HCEC 1CT (cell line): Measurements from ENCODE around the gene CASP8AP2.
A peak's percentile ranks its signal among the peaks of the same experiment; 100 is the strongest.
"Not testable (repeated sequence)": the region's sequence is repeated elsewhere in the genome, so short reads cannot be mapped to it uniquely, and the experiment has no call there.

Experiments used
- DNase-seq: peaks from one replicate; pipeline ENCODE4 v3.0.0-alpha.2; 2017

CASP8AP2 gene

DNA sequence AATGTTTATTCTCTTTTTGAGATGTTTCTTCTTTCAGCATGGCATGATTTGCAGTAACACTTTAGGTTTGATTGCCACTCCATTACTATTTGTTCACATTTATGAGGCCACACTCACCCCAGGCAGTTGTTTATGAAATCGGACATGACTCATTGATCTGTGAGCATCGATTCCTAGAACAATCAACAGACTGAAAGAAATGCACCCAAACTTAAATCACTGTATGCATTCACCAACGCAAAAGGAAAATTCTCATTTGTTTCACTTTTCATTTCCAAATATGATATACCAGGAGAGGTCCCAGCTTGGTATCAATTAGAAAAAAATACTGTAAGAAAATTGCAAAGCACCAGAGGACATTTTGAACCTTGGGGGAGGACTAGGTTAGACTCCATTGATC is 59.2 kb downstream of the CASP8AP2 start:
- peak; percentile 35 for DNase-seq

DNA sequence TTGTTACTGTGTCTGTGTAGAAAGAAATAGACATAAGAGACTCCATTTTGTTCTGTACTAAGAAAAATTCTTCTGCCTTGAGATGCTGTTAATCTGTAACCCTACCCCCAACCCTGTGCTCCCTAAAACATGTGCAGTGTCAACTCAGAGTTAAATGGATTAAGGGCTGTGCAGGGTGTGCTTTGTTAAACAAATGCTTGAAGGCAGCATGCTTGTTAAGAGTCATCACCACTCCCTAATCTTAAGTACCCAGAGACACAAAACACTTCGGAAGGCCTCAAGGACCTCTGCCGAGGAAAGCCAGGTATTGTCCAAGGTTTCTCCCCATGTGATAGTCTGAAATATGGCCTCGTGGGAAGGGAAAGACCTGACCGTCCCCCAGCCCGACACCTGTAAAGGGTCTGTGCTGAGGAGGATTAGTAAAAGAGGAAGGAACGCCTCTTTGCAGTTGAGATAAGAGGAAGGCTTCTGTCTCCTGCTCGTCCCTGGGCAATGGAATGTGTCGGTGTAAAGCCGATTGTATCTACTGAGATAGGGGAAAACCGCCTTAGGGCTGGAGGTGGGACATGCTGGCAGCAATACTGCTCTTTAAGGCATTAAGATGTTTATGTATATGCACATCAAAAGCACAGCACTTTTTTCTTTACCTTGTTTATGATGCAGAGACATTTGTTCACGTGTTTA is 61.3 kb downstream of the CASP8AP2 start:
- DNase-seq: not testable (repeated sequence)

DNA sequence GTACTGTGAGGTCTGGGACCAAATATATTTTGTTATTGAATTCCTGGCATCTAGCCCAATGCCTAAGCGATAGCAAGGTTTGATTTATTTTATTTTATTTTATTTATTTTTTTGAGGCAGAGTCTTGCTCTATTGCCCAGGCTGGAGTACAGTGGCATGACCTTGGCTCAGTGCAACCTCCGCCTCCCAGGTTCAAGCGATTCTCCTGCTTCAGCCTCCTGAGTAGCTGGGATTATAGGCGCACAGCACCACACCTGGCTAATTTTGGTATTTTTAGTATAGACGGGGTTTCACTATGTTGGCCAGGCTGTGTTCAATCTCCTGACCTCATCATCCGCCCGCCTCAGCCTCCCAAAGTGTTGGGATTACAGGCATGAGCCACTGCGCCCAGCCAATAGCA is 62.9 kb downstream of the CASP8AP2 start:
- DNase-seq: not testable (repeated sequence)

DNA sequence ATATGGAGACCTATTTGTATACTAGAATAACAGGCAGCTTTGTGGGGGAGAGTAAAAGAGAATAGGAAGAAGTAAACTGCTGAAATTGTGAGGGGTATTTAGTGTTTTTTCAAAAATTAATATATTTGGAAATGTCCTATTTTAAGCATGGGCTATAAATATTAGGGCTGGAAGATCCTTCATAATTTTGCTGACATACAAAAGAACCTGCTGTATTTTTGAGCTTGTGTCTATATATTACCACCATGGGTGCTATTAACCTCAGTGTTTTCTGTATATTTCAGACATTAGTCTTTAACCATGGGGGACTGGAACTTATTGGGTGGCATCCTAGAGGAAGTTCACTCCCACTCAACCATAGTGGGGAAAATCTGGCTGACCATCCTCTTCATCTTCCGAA is 64.5 kb downstream of the CASP8AP2 start, which contains the start of gene GJA10:
Gene GJA10, plus strand, starts transcription at position 301 of the 400 bp plus-strand sequence. Its CDS starts 0 bp downstream, at position 301.
- no peak for DNase-seq

DNA sequence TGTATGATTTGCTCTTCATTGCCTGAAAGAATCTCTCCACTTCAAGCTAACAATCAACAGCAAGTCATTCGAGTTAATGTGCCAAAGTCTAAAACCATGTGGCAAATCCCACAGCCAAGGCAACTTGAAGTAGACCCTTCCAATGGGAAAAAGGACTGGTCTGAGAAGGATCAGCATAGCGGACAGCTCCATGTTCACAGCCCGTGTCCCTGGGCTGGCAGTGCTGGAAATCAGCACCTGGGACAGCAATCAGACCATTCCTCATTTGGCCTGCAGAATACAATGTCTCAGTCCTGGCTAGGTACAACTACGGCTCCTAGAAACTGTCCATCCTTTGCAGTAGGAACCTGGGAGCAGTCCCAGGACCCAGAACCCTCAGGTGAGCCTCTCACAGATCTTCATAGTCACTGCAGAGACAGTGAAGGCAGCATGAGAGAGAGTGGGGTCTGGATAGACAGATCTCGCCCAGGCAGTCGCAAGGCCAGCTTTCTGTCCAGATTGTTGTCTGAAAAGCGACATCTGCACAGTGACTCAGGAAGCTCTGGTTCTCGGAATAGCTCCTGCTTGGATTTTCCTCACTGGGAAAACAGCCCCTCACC is 65.7 kb downstream of the CASP8AP2 start:
- peak; percentile 20 for DNase-seq

DNA sequence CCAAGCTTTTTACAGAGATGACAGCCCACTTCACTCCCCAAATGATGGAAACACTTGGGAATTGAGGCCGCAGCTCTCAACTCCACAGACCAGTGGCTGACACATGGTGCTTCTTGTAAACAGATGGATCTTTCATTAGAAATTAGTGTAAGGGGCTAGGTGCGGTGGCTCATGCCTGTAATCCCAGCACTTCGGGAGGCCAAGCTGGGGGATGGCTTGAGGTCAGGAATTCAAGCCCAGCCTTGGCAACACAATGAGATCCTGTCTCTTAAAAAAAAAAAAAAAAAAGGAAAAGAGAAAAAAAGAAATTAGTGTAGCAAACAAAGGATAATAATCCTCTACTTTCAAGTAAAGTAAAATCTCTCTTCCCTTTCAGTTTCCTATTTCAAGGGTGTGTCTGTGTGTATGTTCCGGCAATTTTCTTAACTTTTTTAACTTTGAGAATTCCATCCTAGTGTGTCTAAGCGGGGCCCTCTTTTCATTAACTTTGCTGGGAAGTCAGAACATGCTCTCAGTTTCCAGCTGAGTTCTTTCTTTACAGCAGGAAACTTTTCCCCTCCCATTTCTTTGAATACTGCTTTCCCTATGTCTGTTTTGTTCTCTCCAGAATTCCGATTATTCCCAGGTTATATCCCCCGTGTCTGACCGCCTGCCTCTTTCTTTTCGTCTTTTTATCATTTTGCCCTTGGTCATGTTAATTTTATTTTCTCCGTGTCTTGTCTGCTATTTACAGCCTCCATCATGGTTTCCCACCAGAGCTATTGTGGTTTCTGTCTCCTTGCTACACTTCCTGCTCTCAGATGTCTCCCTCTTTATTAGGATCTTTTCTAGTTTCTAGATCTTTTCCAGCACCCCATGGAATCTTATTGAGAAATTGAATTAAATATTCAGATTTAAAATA is 80.6 kb downstream of the CASP8AP2 start:
- not testable (repeated sequence) for DNase-seq

DNA sequence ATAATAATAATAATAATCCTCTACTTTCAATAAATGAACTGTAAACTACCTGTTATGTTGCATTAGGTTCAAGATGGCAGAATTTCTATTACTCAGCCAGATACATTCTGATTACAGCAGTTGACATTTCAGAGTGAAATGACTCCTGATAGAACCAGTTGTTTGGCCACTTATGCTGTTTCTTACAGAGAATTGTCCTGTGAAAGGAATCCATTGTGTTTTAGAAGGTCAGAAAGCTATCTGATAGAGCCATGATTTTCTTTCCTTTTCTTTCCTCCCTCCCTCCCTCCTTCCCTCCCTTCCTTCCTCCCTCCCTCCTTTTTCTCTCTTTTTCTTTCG is 81.2 kb downstream of the CASP8AP2 start:
- no peak for DNase-seq

DNA sequence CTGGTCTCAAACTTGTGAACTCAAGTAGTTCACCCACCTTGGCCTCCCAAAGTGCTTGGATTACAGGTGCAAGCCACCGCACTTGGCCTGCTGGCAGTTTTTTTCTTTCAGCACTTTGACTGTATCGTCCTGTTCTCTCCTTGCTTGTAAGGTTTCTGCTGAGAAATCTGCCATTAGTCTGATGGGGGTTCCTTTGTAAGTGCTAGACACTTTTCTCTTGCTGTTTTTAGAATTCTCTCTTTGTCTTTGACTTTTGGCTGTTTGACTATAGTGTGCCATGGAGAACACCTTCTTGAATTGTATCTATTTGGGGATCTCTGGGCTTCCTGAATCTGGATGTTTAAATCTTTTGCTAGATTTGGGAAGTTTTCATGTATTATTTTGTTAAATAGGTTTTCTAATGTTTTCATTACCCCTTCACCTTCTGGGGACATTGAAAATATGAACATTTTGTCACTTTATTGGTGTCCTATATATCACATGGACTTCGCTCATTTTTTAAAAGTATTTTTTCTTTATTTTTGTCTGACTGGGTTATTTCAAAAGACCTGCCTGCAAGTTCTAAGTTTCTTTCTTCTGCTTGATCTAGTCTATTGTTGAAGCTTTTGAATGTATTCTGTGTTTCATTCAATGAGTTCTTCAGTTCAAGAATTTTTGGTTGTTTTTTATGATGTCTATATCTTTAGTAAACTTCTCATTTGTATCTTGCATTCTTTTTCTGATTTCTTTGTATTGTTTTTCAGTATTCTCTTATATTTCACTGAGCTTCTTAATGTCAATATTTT is 86.6 kb downstream of the CASP8AP2 start:
- no peak for DNase-seq

DNA sequence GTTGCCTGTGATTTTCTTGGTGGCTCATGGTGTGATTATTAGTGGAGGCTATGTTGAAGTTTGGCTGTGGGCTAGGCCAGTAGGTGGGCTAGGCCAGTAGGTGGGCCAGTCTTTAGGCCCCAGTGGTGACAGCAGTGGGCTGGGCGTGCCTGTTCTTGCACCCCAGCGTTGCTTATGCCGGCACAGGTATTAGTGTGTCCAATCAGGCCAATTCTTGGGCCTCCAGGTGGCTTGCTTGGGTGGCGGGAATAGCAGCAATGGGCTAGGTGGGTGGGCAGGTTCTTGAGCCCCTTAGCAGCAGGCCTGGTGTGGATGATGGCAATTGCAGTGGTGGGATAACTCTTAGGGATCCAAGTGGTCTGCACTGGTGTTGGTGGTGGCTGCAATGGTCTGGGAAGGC is 87.5 kb downstream of the CASP8AP2 start:
- DNase-seq: no peak

DNA sequence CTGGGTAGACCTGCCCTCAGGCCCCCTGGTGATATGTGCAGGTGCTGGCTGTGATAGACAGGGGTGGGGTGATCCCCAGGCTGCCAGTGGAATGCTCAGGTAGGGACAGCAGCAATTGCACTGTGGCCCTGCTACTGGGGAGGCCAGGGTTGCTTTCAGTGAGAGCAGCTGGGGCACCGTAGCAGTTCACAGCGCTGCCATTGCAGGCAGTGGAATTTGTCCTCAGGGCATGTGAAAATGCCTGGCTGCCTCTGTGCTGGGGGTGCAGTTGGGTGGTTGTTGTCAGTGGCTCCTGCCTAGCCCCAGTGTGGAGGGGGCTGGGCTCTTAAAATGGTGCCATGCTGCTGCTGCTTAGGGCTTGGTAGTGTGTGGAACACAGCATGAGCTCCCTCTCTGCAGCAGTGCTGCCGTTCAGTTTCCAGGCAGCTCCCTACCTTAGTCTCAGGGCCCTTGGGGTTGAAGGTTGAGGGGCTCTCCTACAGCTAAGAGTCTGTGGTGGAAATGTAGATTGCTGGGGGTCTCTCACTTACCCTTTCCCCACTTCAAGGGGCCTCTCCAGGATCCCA is 88.2 kb downstream of the CASP8AP2 start:
- DNase-seq: no peak
